ENCODE measurements around the gene DNM3. TPM values are rescaled to one million over a fixed set of nuclear protein-coding genes. Genes with fewer than 3 reads are reported as not detected.
A peak's percentile ranks its signal among the peaks of the same experiment; 100 is the strongest.

The DNM3 gene
- total and polyA plus RNA-seq, 12 donors, result 7.2 to 78.6 (median 18.4) TPM

DNA sequence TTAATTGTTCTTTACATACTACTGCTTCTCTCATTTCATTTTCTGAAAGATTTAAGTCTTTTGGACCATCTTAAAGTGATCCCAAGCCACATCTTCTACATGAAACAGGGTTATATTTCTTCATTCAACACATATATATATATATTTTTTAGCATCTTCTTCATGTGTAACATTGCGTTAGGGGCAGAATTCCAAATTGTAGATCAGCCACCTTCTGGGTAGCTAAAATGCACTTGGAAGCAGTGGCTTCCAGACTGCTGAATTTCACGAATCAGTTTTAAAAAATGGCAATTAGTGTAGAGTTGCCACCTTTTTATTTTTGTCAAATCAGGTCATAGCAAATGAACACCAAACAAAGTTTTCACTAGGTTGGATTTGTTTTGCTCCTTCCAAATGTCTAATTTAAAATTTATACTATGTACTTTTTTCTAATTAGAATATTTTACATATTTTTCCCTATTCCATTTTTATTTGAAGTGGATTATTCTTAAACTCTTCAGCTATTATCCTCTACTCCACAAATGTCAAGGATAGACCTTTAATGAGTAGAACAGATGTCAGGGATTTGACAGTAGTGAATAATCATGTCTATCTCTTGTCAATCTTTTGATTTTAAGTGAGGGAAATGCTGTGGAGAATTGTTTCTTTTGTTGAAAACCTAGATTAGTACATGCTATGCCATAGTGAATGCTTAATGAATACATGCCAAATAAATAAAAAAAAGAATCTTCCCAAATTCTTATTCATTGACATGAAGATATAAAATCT is 55.8 kb downstream of the DNM3 start:
- no peaks in the 10 kb centered on the region for H3K9me3 ChIP-seq (replicated peaks in 1 of 3)
- no peak for DNase-seq
- WGBS, 4 donors, result 79 to 92% (median 84%) methylated on average over 2 of the region's 2 CpGs
- H3K27ac ChIP-seq, result no peak overlapping the region
- no peaks in the 10 kb centered on the region for H3K27me3 ChIP-seq
- TF ChIP-seq POLR2A (IDR thresholded peaks at IDR 0.05), result no peak
- TF ChIP-seq, protein P1, sequence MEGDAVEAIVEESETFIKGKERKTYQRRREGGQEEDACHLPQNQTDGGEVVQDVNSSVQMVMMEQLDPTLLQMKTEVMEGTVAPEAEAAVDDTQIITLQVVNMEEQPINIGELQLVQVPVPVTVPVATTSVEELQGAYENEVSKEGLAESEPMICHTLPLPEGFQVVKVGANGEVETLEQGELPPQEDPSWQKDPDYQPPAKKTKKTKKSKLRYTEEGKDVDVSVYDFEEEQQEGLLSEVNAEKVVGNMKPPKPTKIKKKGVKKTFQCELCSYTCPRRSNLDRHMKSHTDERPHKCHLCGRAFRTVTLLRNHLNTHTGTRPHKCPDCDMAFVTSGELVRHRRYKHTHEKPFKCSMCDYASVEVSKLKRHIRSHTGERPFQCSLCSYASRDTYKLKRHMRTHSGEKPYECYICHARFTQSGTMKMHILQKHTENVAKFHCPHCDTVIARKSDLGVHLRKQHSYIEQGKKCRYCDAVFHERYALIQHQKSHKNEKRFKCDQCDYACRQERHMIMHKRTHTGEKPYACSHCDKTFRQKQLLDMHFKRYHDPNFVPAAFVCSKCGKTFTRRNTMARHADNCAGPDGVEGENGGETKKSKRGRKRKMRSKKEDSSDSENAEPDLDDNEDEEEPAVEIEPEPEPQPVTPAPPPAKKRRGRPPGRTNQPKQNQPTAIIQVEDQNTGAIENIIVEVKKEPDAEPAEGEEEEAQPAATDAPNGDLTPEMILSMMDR (IDR thresholded peaks at IDR 0.05), result no peak
- peaks cover 0 to 34% of the 10 kb centered on the region in 2 donors for H3K4me1 ChIP-seq (replicated peaks in 1 of 2)
- intact Hi-C loops (cut with DNase I), result no loop called here
- H3K4me3 ChIP-seq, result no peak overlapping the region
- no peaks in the 10 kb centered on the region for H3K36me3 ChIP-seq (replicated peaks in 1 of 2)

DNA sequence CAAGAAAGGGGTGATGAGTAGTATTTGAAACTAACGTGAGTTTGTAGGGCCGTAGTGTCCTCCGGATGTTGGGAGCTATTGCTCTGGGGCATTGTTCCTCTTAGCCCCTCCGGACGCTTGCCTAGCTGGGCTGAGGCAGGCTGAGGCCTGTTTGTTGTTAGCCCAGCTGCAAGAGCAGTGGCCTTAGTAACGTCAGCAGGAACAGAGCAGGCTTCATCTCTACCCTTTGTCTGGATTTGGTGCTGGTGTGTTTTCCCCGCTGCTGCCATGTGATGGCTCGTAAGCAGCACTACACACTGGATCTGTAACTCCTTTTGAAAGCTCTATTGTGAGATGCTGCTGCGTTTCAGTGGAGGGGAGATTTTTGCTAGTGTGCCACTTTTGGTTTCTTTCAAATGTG is 57.6 kb downstream of the DNM3 start:
- no peaks in the 10 kb centered on the region for H3K27me3 ChIP-seq
- peak overlapping the region in 2 of 5 donors; percentile 50 to 68 for H3K27ac ChIP-seq
- peak in 1 of 2 donors; percentile 31 for TF ChIP-seq POLR2A (IDR thresholded peaks at IDR 0.05)
- TF ChIP-seq, protein P1 (IDR thresholded peaks at IDR 0.05), result no peak
- H3K4me1 ChIP-seq (replicated peaks in 1 of 2), result peaks cover 0 to 34% of the 10 kb centered on the region in 2 donors
- peak; percentile 39 to 66 (median 45) for DNase-seq
- 35 to 44% (median 39%) methylated on average over 9 of the region's 9 CpGs for WGBS, 4 donors
- no peaks in the 10 kb centered on the region for H3K9me3 ChIP-seq (replicated peaks in 1 of 3)
- intact Hi-C loops (cut with DNase I), result no loop called here
- peak overlapping the region in 1 of 4 donors; percentile 28 for H3K4me3 ChIP-seq
- H3K36me3 ChIP-seq (replicated peaks in 1 of 2), result no peaks in the 10 kb centered on the region

DNA sequence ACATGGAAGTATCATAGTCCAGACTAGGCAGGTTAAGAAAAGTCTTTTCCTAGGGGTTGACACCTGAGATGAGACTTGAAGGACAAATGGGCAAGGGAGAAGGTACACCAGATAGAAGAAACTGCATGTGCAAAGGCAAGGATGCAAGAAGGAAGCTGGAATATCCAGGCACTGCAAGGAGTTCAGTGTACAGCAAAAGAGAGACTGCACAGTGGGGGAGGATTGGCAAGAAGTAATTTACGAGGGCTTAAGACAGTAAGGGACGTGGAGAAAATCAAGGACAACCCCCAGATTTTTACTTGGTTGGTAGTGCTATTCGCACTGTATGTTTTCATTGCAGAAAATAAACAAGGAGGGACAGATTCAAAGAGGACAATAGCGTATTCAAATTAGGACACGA is 58.5 kb downstream of the DNM3 start:
- H3K9me3 ChIP-seq (replicated peaks in 1 of 3), result no peaks in the 10 kb centered on the region
- no peak overlapping the region for H3K27ac ChIP-seq
- H3K4me3 ChIP-seq, result no peak overlapping the region
- no peaks in the 10 kb centered on the region for H3K27me3 ChIP-seq
- 84 to 91% (median 89%) methylated on average over 5 of the region's 5 CpGs for WGBS, 4 donors
- H3K4me1 ChIP-seq (replicated peaks in 1 of 2), result peaks cover 0 to 34% of the 10 kb centered on the region in 2 donors
- no peak for DNase-seq
- intact Hi-C loops (cut with DNase I), result no loop called here
- no peaks in the 10 kb centered on the region for H3K36me3 ChIP-seq (replicated peaks in 1 of 2)
- TF ChIP-seq POLR2A (IDR thresholded peaks at IDR 0.05), result no peak
- TF ChIP-seq, protein P1 (IDR thresholded peaks at IDR 0.05), result no peak

DNA sequence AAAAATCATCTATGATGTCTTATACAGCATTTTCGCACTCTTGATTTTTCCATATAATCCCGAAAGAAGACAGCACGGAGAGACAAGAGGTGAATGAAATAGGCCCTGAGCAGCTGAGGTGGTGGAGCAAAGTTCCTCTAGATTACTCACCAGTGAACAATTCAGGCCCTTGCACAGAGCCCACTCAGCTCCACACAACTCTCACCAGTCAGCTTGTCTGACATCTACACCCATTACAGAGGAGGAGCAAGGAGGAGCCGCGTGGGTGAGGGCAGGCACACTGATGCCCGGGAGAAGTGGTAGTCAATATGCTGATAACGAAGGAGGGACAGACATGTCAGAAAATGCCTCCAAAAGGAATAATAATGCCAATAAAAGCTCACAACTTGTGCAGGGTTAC is 59.9 kb downstream of the DNM3 start:
- intact Hi-C loops (cut with DNase I), result no loop called here
- Histone ChIP-seq H3K9me3 (replicated peaks in 1 of 3) (no peaks in the 10 kb centered on the region), H3K27ac (no peak overlapping the region), H3K36me3 (replicated peaks in 1 of 2) (no peaks in the 10 kb centered on the region), H3K4me3 (no peak overlapping the region), H3K4me1 (replicated peaks in 1 of 2) (peaks cover 0 to 34% of the 10 kb centered on the region in 2 donors), H3K27me3 (no peaks in the 10 kb centered on the region)
- TF ChIP-seq, protein P1 (IDR thresholded peaks at IDR 0.05), result no peak
- TF ChIP-seq POLR2A (IDR thresholded peaks at IDR 0.05), result no peak
- WGBS, 4 donors, result 84 to 97% (median 91%) methylated on average over 7 of the region's 7 CpGs
- peak in 1 of 7 donors; percentile 16 for DNase-seq

All from adrenal gland (tissue), 12 donors.